GM18498 (cell line): ENCODE results near the gene CALHM4.
"Not testable (repeated sequence)": the region's sequence is repeated elsewhere in the genome, so short reads cannot be mapped to it uniquely, and the experiment has no call there.

ENCODE experiments used
- ATAC-seq: cut with Tn5 transposase; IDR thresholded peaks from one replicate; pipeline ENCODE4 v1.9.1; 2021; ENCODE audit warnings: mild to moderate bottlenecking, moderate library complexity; ENCODE audit not compliant: unreplicated experiment

The CALHM4 gene

DNA sequence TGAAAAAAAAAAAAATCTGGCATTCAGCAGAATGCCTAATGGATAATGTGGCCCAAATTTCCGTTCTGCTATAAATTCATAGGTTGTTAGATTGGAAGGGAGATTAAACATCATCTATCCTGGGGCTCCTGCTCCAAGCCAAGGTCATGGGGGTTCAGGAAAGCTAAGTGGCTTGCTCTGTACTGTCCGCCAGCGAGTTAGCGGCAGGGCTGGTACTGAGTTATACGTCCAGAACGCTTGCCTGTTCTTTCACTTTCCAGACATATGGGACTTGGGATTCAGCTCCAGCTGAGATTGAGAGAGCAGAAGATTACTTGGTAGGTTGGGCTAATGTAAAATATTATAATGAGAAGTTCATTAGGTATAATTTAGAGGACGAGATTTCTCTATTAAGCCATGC, 18.6 kb downstream of the CALHM4 start:
- ATAC-seq, result no peak

DNA sequence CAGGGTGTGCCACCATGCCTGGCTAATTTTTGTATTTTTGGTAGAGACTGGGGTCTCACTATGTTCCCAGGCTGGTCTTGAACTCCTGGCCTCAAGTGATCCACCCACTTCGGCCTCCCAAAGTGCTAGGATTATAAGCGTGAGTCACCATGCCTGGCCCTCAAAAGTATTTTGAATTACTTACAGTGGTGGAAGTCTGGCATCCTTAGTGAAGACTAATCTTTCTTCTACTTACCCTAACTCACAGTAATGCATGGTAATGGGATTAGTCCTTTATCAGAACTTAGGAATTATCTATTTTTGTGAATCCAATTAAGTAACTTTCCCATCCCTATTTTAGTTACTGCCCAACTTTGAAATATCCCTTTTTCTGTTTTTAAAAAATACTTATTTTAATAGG, 21.7 kb downstream of the CALHM4 start:
- ATAC-seq, result no peak

DNA sequence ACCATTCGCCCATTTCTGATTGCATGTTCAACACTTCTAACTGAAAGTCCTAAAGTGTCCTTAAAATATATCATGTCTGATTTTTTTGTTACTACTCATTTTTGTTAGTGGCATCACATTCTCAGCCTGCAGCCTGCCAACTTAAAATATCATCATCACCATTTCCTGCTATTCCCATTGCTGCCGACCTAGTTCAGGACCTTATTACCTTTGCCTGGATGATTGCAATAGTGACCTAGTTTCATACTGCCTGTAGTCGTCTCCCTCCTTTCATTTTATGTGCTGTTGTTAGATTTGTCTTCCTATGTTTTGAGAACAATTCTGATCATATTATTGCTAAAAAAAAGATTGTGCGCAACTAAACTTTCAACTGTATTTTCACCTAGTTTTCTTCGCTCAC, 23.9 kb downstream of the CALHM4 start:
- no peak for ATAC-seq

DNA sequence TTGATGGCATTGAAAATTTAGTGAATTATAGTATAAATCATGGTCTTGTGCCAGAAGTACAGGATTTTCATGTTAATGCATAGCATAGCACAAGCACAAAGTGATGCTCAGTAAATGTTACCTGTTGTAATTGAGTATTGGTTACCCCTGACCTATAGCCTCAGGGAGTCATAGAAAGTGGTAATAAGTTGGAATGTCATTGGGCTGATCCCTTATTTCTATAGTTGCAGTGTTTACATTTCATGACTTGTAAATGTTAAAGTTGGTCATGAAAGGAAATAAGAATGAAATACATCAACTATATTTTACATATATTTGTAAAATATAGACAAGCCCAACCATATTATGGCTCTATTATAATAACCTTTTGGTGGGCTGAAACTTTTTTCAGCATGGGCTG, 24.8 kb downstream of the CALHM4 start:
- ATAC-seq, result no peak

DNA sequence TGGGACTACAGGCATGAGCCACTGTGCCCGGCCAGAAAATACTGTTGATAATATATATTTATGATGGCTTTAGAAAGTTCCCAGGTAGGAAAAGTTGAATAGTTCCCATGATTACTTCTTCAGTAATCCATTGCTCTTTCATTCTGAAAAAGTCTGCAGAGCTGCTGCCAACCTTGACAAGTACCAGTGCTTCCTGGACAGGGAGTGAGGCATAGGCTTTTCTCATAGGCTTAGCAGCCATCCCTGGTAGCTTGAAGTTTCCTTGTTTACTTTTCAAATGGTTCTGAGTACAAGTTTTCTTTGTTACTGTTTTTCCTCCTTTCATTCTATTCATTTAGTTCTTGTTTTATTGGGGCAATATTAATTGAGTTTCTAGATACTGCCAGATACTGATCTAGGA, 25.6 kb downstream of the CALHM4 start:
- ATAC-seq, result no peak

DNA sequence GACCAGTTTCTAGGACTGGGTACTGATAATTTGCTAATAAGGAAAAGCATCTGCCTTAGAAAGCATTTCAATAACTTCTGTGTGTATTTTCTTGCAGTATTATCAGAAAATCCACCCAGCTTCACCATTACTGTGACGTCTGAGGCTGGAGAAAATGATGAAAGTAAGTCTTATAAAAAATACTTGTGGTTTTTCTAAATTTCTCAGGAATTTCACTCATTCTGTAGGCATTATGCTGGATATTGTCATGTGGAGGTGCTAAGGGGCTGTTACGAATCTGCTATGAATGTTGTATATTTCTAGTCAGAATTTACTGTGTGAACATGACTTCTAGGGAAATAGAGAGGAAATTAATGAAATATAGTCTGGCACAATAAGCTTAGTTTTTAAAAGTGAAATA, 26.6 kb downstream of the CALHM4 start:
- no peak for ATAC-seq

DNA sequence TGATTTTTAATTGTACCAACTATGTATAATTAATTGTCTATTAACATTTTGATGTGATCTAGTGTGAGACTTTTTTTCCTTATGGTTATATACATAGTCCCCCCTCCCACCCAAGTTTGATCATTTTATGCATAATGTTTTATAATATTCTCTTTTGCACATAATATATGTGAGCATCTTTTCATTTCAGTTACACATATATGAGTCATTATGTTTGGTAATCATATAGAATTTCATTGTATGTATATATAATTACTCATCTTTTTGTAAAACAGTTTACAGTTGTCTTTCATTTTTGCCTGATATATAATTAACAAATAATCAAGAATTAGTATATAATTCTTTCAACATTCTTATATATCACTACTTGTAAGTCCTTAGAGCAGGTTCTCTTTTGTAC, 32.7 kb downstream of the CALHM4 start:
- no peak for ATAC-seq

DNA sequence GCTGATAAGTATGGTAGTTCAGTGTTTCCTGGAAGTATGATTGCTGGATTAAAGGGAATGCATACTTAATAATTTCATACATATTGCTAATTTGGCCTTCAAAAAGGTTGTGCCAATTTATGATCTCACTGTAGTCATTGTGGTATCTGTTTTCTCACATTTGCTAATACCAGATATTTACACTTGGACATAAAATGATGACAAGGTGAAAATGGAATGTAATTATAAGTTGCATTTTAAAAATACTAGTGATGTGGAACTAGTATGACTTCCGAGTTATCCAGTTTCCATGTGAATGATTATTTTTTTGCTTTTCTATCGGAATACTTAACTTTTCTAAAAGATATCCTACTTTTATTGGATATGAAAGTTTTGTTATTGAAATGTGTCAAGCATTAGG, 33.2 kb downstream of the CALHM4 start:
- ATAC-seq, result no peak

DNA sequence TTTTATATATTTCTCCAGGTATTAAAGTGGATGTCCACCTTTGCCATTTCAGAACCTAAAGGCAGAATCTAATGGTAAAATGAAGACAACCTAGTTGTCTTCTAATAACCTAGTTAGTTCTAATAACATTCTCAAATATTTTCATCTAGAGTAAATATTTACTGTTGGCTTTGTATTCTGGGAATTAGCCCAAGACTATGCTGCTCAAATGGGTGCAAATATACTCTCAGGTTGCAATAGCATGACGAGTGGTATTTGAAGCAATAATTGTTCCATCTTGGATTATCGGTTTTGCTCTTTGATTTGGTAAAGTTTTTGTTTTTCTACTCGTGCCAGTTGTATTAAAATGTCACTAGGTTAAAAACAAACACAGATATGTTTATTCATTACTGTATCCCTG, 41.7 kb downstream of the CALHM4 start:
- ATAC-seq, result no peak

DNA sequence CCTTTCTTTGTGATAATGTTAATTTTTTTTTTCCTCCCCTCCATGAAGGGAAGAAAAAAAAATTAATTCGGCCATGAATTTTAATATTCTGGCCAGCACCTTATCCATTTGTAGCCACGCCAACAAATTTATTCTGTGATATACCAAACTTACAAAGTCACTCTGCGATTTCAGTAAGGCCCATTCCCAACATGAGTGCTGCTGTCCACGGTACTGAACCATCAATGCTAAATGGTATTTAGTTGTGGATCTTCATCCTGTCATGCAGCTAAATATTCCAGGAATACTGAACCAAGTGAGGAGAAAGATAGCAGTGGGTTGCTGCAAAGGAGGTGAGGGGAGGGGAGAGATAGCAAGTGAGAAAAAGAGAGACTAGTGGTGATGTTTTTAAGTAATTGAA, 43.3 kb downstream of the CALHM4 start:
- ATAC-seq, result no peak

DNA sequence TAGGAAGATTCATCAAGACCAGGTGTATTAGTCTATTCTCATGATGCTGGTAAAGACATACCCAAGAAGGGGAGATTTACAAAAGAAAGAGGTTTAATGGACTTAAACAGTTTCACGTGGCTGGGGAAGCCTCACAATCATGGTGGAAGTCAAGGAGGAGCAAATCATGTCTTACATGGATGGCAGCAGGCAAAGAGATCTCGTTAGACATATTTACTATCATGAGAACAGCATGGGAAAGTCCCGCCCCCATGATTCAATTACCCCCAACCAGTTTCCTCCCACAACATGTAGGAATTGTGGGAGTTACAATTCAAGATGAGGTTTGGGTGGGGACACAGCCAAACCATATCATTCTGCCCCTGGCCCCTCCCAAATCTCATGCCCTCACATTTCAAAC, 50.4 kb downstream of the CALHM4 start:
- ATAC-seq, result not testable (repeated sequence)

DNA sequence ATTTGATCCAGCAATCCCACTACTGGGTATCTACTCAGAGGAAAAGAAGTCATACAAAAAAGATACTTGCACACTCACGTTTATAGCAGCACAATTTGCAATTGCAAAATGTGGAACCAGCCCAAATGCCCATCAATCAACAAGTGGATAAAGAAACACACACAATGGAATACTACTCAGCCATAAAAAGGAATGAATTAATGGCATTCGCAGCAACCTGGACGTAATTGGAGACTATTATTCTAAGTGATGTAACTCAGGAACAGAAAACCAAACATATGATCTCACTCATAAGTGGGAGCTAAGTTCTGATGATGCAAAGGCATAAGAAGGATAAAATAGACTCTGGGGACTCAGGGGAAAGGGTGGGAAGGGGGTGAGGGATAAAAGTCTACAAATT, 51.3 kb downstream of the CALHM4 start:
- ATAC-seq, result not testable (repeated sequence)

DNA sequence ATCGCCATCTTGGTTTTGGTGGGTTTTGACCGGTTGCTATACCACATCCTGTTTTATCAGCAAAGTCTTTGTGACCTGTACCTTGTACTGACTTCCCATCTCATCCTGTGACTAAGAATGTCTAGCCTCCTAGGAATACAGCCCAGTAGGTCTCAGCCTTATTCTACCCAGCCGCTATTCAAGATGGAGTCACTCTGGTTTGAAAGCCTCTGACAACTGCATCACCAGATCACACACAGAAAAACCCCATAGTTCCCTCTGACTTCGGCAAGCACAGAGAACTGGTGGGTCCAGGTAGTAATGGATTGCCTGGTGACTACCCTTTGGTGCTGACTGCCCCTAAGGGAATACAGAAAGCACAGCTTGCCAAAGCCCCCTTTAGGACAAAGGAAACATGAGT, 52.4 kb downstream of the CALHM4 start:
- no peak for ATAC-seq
